D721Med (cell line): ENCODE results near the gene SIN3B.
"Not testable (repeated sequence)": the region's sequence is repeated elsewhere in the genome, so short reads cannot be mapped to it uniquely, and the experiment has no call there.

ENCODE experiments used
- DNase-seq: peaks from one replicate; pipeline ENCODE4 v3.0.0; 2011; ENCODE audit warnings: low spot score; ENCODE audit not compliant: insufficient read length
- FAIRE-seq: peaks from 2 replicates; lab custom pipeline; 2011; peaks lifted over from hg19 to GRCh38; lab: Jason Lieb, UNC
- CTCF ChIP-seq: IDR thresholded peaks from 2 replicates; pipeline ENCODE4 v1.5.1; 2012; ENCODE audit warnings: mild to moderate bottlenecking, control low read depth; ENCODE audit not compliant: insufficient read depth; ENCODE audit errors: missing control alignments

The SIN3B gene

GRCh38 chr19:16873594-16873993 is 44.4 kb downstream of the SIN3B start:
- no peak for DNase-seq
- no peak for FAIRE-seq
- TF ChIP-seq CTCF: no peak

GRCh38 chr19:16874250-16874977 is 45.2 kb downstream of the SIN3B start:
- TF ChIP-seq CTCF: no peak
- FAIRE-seq (no peak), DNase-seq (no peak)

GRCh38 chr19:16874978-16875299 is 45.7 kb downstream of the SIN3B start:
- not testable (repeated sequence) for FAIRE-seq

GRCh38 chr19:16875584-16876555 is 46.7 kb downstream of the SIN3B start:
- no peak for DNase-seq
- TF ChIP-seq CTCF: no peak
- no peak for FAIRE-seq

More at GRCh38 chr19:16874978-16875299, 45.7 kb downstream of the SIN3B start:
- not testable (repeated sequence) for DNase-seq

GRCh38 chr19:16876904-16877361 is 47.7 kb downstream of the SIN3B start:
- DNase-seq (no peak), FAIRE-seq (no peak)
- TF ChIP-seq CTCF: no peak

- FAIRE-seq (no peak), DNase-seq (no peak)
- TF ChIP-seq CTCF: no peak
Measured at GRCh38 chr19:16877581-16877980, 48.4 kb downstream of the SIN3B start.

- FAIRE-seq (no peak), DNase-seq (no peak)
- no peak for TF ChIP-seq CTCF
Measured at GRCh38 chr19:16878181-16878965, 49.2 kb downstream of the SIN3B start.
